PC-3 (cell line): Measurements from ENCODE around the gene GTF3C4.

Source experiments
- CTCF ChIP-seq: fragments of 300-600 bp; sonication (generic); conservative IDR thresholded peaks from 2 replicates; pipeline ENCODE4 v1.5.1; 2017; ENCODE audit warnings: antibody characterized with exemption, low read depth, mild to moderate bottlenecking, low read length
- EZH2 ChIP-seq: fragments of 300-600 bp; sonication (generic); IDR thresholded peaks from one replicate; pipeline ENCODE4 v1.6.1; 2017; ENCODE audit warnings: antibody characterized with exemption, mild to moderate bottlenecking, low read length; ENCODE audit not compliant: unreplicated experiment

GRCh38 chr9:132639322-132639721 is 30.9 kb upstream of the GTF3C4 start:
- TF ChIP-seq CTCF (no peak), EZH2 (no peak)
